ENCODE results near the gene ALPP. TPM values are rescaled to one million over a fixed set of nuclear protein-coding genes. Genes with fewer than 3 reads are reported as not detected.
"Not testable (repeated sequence)": the region's sequence is repeated elsewhere in the genome, so short reads cannot be mapped to it uniquely, and the experiment has no call there.

ALPP gene
- total RNA-seq, 2 donors from 2014 or later, result 0.15 TPM; not detected in 1

GRCh38 chr2:232375164-232375563, 3.4 kb upstream of the ALPP start:
- intact Hi-C loops (cut with DNase I, micrococcal nuclease), result no loop called here
- DNase-seq (no peak), ATAC-seq (no peak)

GRCh38 chr2:232376260-232376659, 2.3 kb upstream of the ALPP start:
- ATAC-seq (no peak), DNase-seq (no peak)
- intact Hi-C loops (cut with DNase I, micrococcal nuclease), result no loop called here

DNA sequence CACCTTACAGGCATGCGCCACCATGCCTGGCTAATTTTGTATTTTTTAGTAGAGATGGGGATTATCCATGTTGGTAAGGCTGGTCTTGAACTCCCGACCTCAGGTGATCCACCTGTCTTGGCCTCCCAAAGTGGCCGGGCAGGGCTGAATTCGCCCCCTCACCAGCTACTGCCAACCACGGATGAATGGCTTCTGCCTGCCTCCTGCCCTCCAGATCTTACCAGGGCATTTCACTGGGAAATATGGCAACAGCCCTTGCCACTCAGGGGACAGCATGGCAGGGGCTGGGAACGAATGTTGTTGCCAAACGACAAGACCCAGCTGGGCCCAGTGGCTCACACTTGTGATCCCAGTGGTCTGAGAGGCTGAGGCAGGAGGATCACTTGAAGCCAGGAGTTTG, 1.8 kb upstream of the ALPP start:
- intact Hi-C loops (cut with DNase I, micrococcal nuclease), result no loop called here
- ATAC-seq (no peak), DNase-seq (no peak)

DNA sequence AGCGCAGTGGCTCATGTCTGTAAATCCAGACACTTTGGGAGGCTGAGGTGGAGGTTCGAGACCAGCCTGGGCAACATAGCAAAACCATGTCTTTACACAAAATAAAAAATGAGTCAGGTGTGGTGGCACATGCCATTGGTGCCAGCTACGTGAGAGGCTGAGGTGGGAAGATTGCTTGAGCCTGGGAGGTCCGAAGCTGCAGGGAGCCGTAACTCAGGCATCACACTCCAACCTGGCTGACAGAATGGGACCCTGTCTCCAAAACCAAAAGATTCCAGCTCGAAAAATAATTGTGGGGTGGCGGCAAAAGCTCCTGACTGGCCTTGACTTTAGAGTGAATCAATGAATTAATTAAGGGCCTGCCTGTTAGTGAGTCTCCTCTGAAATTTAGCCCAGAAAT, 1.2 kb upstream of the ALPP start:
- ATAC-seq, result no peak
- no peak for DNase-seq
- intact Hi-C loops (cut with DNase I, micrococcal nuclease), result no loop called here

DNA sequence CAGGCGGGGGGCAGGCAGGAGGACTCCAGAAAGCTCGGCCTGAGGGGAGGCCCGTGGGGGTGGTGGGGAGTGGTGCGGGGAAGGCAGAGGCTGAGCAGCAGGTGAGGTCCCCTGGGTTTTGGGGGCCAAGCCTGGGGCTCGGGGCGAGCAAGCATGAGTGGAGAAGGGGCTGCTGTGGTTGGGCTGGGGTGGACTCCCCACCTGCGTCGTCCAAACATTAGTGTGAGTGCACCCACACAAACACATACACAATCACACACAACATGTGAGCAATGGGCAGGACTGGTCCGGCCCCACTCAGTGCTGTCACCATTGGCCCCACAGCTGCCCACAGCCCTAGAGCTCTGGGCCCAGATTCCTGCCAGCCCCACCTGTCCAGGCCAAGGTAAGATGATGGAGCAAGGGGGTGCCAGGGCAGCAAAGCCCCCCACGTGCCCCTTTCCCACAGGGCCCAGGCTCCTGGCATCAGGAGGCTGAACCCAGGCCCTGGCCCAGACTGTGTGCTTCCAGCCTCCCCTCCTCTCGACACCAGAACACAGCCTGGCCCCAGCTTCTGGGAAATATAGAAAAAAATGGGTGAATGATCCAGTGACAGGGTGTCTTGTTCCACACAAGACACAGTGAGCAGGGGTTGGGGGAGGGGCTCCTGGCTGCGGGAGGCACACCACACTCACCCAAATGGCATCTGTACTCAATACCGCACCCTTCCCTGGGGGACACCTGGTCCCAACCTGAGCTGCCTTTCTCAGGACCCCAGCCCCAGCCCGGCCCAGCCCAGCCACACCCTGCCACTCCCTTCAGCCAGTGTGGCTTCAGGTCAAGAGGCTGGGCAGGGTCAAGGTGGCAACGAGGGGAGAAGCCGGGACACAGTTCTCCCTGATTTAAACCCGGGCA, 463 bp upstream of the ALPP start:
- DNase-seq (no peak), ATAC-seq (no peak)
- intact Hi-C loops (cut with DNase I, micrococcal nuclease), result no loop called here

GRCh38 chr2:232379610-232380590, 1.3 kb downstream of the ALPP start:
- DNase-seq; intact Hi-C loops (cut with DNase I, micrococcal nuclease); ATAC-seq: not testable (repeated sequence)

GRCh38 chr2:232381204-232382031, 2.9 kb downstream of the ALPP start:
- intact Hi-C loops (cut with DNase I, micrococcal nuclease); ATAC-seq; DNase-seq: not testable (repeated sequence)

GRCh38 chr2:232382331-232383225, 4.0 kb downstream of the ALPP start:
- DNase-seq (no peak), ATAC-seq (no peak)
- intact Hi-C loops (cut with DNase I, micrococcal nuclease), result no loop called here

DNA sequence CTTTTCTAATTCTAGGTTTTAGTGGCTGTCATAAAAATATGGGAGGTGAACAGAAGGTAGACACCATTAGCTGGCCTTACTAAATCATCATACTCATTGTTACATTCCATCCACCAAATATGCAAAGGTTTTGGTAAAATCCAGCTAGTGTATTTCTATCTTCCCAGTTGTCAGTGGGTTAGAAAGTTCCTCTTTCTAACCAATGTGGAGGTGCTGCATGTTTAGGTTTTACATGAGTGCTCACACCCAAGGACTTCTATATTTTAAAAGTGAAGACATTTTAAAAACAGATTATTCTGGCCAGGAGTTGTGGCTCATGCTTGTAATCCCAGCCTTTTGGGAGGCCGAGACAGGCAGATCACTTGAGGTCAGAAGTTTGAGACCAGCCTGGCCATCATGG, 5.9 kb downstream of the ALPP start:
- intact Hi-C loops (cut with DNase I, micrococcal nuclease), result no loop called here
- DNase-seq (no peak), ATAC-seq (no peak)

GRCh38 chr2:232385058-232385457, 6.5 kb downstream of the ALPP start:
- DNase-seq; intact Hi-C loops (cut with DNase I, micrococcal nuclease); ATAC-seq: not testable (repeated sequence)

DNA sequence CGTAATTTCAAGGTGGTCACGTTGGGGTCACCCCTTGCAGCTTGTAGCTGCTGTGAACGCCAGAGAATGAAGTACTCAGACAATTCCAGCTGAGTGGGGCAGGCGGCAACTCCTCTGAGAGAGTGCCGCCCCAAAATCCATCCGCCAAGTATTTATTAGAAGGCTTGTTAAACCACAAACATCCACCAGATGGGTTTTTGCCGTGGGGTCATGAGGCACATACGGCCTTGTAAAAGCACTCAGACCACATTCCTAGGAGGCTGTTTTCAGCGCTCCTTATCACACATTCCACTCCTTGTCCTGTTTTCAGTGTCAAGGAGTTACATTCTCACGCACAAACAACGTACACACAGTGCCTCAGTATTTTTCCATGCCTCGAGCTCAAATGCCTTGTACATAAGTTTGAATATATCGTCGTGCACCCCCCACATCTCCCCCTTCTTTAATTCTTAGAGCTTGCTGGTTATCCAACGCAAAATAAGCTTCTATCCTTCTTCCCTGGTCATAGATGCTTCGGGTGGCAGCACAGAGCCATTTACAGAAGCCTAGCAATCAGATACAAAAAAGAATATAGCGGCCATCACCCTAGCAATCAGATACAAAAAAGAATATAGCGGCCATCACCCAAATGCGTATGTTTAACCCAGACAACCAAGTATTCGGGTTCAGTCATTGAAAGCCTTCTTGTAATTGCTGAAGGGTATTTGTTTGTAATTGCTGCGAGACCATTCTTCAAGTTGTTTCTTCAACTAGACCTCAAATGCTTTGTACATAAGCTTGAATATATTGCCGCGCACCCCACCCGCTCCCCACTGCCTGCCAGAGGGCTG, 7.3 kb downstream of the ALPP start:
- intact Hi-C loops (cut with DNase I, micrococcal nuclease), result no loop called here
- no peak for DNase-seq
- no peak for ATAC-seq

DNA sequence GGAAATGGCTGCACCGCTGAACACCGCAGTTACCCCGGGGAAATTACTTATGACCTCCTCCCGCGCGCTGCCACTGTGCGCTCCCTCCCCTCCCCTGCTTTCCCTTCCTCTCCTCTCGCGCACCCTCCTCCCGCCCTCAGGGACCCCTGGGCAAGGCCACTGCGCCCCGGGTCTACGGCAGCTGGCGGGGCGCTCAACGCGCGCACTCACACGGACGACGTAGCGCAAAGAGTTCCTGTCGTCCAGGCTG, 7.9 kb downstream of the ALPP start:
- intact Hi-C loops (cut with DNase I, micrococcal nuclease), result no loop called here
- DNase-seq, result no peak
- no peak for ATAC-seq

DNA sequence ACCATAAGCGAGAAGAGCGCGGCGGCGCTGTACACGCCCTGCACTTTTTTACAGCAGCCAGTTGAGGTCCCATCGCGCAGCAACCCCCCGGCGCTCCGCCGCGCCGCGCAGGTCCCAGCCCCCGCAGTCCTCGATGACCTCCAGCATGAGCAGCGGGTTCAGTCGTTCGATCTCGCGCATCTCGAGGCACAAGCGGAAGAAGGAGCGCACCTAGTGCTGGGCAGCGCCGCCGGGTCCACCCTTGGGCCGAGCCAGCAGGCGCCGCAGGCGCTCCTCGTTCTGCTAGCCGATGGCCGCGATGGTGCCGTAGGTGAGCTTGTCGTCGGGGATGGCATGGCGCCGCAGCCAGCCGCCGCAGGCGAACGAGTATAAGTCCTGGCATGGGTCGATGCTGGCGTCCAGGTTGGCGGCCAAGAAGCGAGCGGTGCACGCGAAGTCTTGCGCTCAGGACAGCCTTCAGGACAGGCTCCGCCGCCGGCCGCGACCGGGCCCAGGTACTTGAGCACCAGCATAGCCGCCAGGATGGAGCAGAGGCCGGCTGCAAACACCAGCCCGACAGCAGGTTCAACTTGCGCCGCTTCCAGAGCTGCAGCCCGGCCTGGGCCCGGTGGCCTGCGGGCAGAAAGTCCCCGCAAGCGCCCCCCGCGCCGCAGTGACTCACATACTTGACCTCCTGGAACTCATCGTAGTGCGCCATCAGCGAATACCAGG, 8.3 kb downstream of the ALPP start:
- no peak for ATAC-seq
- no peak for DNase-seq
- intact Hi-C loops (cut with DNase I, micrococcal nuclease), result no loop called here

GRCh38 chr2:232387451-232388171, 9.1 kb downstream of the ALPP start:
- intact Hi-C loops (cut with DNase I, micrococcal nuclease), result no loop called here
- DNase-seq, result no peak
- no peak for ATAC-seq

- ATAC-seq, result no peak
- intact Hi-C loops (cut with DNase I, micrococcal nuclease), result no loop called here
- DNase-seq, result no peak
Observed at GRCh38 chr2:232388324-232388891, 9.9 kb downstream of the ALPP start.

- DNase-seq, result no peak
- intact Hi-C loops (cut with DNase I, micrococcal nuclease), result no loop called here
- ATAC-seq, result no peak
Observed at GRCh38 chr2:232389327-232389726, 10.8 kb downstream of the ALPP start.

Data from left colon (tissue), 2 donors.